COLO668 (cell line): ENCODE measurements around the gene DTX2.
"Not testable (repeated sequence)": the region's sequence is repeated elsewhere in the genome, so short reads cannot be mapped to it uniquely, and the experiment has no call there.

Source experiments
- DNase-seq: peaks from one replicate; lab custom pipeline; 2025; ENCODE audit not compliant: unreplicated experiment; lab: John Stamatoyannopoulos, UW

The DTX2 gene

GRCh38 chr7:76511200-76511910, 49.8 kb downstream of the DTX2 start:
- DNase-seq, result not testable (repeated sequence)

- DNase-seq, result not testable (repeated sequence)
Measured at GRCh38 chr7:76511911-76512885, 50.7 kb downstream of the DTX2 start.

DNA sequence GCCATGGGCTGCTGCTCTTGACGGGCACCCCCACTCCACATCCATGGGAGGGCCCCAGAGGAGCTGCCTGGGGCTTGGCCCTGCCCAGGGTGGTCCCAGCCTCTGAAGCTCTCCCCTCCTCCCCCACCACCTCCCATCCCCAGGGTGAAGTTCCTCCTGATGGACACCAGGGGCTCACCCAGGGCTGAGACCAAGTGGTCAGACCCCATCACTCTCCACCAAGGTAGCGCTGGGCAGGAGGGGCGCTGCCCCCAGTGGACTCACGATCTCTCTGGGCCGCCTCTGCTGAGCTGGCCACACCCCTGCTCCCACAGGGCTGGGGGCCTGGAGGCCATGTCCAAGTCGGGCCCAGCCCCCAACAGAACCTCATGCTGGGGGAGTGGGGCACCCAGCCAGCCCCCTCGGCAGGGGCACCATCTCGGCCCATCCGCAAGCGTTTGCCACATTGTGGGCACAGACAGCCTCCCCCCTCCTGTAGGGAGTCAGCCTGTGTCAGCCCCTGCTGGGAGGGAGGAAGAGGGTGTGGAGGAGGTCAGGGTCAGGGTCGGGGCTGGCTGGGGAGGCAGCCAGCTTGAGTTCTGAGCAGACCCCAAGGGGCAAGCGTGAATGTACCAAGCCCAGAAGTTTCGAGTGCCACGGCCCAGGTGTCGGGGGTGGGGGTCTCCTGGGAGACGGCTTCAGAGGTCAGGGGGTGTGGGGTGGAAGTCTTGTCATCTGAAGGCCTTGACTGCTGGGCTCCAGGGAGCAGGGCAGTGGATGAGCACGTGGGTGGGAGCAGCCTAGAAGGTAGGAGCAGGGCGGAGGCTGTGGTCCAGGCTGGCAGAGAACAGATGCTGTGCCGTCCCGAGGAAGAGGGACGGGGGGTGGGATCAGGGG, 51.7 kb downstream of the DTX2 start:
- DNase-seq, result no peak

DNA sequence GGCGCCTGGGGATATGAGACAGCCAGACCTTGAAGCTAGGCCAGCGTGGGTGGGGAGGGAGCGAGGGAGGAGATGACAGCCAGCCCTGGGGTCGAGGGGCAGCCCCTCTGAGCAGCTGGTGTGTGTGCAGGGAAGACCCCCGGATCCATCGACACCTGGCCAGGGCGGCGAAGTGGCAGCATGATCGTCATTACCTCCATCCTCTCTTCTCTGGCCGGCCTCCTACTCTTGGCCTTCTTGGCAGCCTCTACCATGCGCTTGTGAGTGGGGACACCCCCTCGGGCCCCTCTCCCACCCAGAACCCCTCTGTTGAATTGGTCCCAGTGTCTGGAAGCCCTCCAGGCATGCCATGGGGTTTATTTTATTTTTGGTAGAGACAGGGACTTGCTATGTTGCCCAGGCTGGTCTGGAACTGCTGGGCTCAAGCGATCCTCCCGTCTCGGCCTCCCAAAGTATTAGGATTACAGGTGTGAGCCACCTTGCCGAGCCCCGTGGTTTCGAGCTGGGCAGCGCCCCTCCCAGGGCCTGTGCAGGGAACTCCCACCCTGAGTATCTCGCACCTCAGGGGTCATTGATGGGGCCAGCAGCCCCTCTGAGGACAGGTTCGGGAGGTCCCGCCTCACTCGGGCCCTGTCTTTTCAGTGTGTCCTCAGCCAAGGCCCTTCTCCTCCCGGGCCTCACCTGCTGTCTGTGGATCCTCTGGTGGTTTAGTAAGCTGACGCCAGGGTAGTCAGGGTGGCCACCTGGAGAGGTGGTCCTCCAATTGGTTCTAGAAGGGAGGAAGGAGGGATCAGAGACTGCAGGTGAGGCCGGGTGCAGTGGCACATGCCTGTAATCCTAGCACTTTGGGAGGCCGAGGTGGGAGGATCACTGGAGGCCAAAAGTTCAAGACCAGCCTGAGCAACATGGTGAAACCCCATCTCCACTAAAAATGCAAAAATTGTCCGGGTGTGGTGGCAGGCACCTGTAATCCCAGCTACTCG, 52.6 kb downstream of the DTX2 start:
- DNase-seq, result no peak

GRCh38 chr7:76514926-76515771, 53.6 kb downstream of the DTX2 start:
- DNase-seq, result no peak

- no peak for DNase-seq
Measured at GRCh38 chr7:76515999-76516443, 54.5 kb downstream of the DTX2 start.

GRCh38 chr7:76516932-76517331, 55.4 kb downstream of the DTX2 start:
- not testable (repeated sequence) for DNase-seq

- DNase-seq, result not testable (repeated sequence)
Measured at GRCh38 chr7:76526183-76526582, 64.7 kb downstream of the DTX2 start.

DNA sequence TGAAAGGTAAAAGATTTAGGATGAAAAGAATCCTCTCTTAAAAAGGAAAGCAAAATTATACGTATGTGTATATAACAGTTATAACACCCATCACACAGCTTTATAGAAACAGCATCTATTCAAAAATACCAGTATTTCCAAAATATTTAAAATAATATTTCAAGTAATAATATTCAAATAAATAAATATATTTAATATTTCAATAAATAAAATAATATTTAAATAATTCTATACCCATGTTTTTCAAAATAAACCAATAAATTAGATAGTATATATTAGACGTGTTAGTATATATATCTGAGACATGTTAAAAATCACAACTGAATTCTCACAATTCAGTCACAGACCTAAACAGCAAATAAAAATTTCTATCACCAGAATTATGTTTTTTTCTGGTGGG, 70.1 kb downstream of the DTX2 start:
- DNase-seq, result not testable (repeated sequence)

DNA sequence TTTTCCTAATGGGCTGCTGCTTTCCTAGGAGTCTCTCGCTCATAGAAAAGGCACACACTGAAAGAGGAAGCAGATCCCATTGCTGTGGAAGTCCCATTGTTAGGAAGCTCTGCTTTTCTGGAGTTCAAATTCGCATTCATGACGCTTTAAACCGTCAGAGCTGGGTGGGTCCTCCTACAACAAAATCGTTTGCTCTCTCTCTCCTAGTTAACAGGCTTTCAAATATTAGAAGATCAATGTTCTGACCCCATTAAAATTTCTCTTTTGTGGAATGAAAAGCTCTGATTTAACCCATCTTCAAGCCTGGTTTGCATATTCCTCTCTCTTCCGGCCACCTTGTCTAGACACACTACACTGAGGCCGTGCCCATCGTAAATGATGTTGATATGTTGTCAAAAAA, 81.7 kb downstream of the DTX2 start, which contains the start of gene SPDYE16:
SPDYE16 (minus strand) TSS at position 101 of the 400 bp plus-strand sequence. CDS start 1,838 bp downstream, outside the sequence.
- DNase-seq, result not testable (repeated sequence)

GRCh38 chr7:76549025-76549854, 87.7 kb downstream of the DTX2 start:
- DNase-seq, result peak; percentile 78

- DNase-seq, result not testable (repeated sequence)
Measured at GRCh38 chr7:76549855-76550248, 88.3 kb downstream of the DTX2 start.

DNA sequence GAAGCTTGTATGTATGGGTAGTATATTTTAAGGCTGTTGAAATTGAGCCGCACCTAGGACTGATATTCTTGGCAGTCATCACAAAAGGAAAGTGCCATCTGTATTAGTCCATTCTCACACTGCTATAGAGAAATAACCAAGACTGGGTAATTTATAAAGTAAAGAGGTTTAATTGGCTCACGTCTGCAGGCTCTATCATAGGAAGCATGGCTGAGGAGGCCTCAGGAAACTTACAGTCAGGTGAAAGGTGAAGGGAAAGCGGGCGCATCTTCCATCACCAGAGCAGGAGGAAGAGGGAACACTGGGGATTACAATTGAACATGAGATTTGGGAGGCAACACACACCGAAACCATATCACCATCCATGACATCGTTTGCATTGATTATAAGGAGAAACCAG, 90.5 kb downstream of the DTX2 start:
- DNase-seq, result not testable (repeated sequence)
